HEK293 (cell line): Measurements from ENCODE around the gene KIAA1328.

Experiments used
- CTCF ChIA-PET: fragments of 350-600 bp; formaldehyde crosslinking; extraction: SDS; loops from one replicate; lab custom pipeline; 2021; ENCODE audit warnings: antibody characterized with exemption; lab: Yijun Ruan, JAX
- POLR2A ChIA-PET: fragments of 300-600 bp; formaldehyde crosslinking; extraction: SDS; loops from one replicate; lab custom pipeline; 2020; ENCODE audit warnings: antibody characterized with exemption, inconsistent platforms; lab: Yijun Ruan, JAX
- H3K27ac ChIP-seq: fragments of 200-500 bp; sonication (Bioruptor generic); 2 replicates; pipeline ENCODE4 v1.5.1; 2014; ENCODE audit warnings: low read depth, low read length, control low read depth, inconsistent platforms; ENCODE audit errors: extremely low read depth
- H3K36me3 ChIP-seq, 2 experiments: fragments of 200-500 bp in 1 of 2; sonication (Bioruptor generic) in 1 of 2; 1 replicate in 1 of 2; 2 replicates in 1 of 2; pipeline ENCODE4 v1.5.1; 2014 to 2017; ENCODE audit warnings: inconsistent platforms in 2 of 2, low read length in 2 of 2; ENCODE audit not compliant: control insufficient read depth in 2 of 2, insufficient read depth in 1 of 2
- H3K4me1 ChIP-seq: fragments of 200-500 bp; sonication (Bioruptor generic); 2 replicates; pipeline ENCODE4 v1.5.1; 2014; ENCODE audit warnings: mild to moderate bottlenecking, low read length, inconsistent platforms; ENCODE audit not compliant: control insufficient read depth, insufficient read depth
- H3K4me3 ChIP-seq: 2 replicates; pipeline ENCODE4 v1.5.1; 2011; ENCODE audit warnings: low read depth, mild to moderate bottlenecking, control low read depth, low read length, moderate library complexity
- H3K9me3 ChIP-seq: fragments of 200-500 bp; sonication (Bioruptor generic); 2 replicates; pipeline ENCODE4 v1.5.1; 2014; ENCODE audit warnings: low read depth, low read length, inconsistent platforms; ENCODE audit not compliant: control insufficient read depth, insufficient read depth
- GFI1B ChIP-seq: fragments of 450-650 bp; formaldehyde crosslinking; IDR thresholded peaks from 2 replicates; pipeline ENCODE4 v1.5.1; 2016; ENCODE audit warnings: missing biosample characterization, missing genetic modification characterization
- KLF16 ChIP-seq: fragments of 450-650 bp; formaldehyde crosslinking; IDR thresholded peaks from 2 replicates; pipeline ENCODE4 v1.5.1; 2017; ENCODE audit warnings: missing biosample characterization, missing genetic modification characterization
- KLF9 ChIP-seq: fragments of 450-650 bp; formaldehyde crosslinking; IDR thresholded peaks from 2 replicates; pipeline ENCODE4 v1.5.1; 2016; ENCODE audit warnings: missing biosample characterization, missing genetic modification characterization, low read depth
- PRDM10 ChIP-seq: fragments of 450-650 bp; formaldehyde crosslinking; IDR thresholded peaks from 2 replicates; pipeline ENCODE4 v1.5.1; 2016; ENCODE audit warnings: missing biosample characterization, missing genetic modification characterization
- TSHZ1 ChIP-seq: fragments of 450-650 bp; formaldehyde crosslinking; IDR thresholded peaks from 2 replicates; pipeline ENCODE4 v1.5.1; 2016; ENCODE audit warnings: missing biosample characterization, missing genetic modification characterization, borderline replicate concordance
- YY1 ChIP-seq: fragments of 450-650 bp; formaldehyde crosslinking; IDR thresholded peaks from 2 replicates; pipeline ENCODE4 v1.5.1; 2018; ENCODE audit warnings: missing biosample characterization, missing genetic modification characterization
- ZBTB17 ChIP-seq: fragments of 450-650 bp; formaldehyde crosslinking; IDR thresholded peaks from 2 replicates; pipeline ENCODE4 v1.5.1; 2016; ENCODE audit warnings: missing biosample characterization, missing genetic modification characterization
- ZBTB20 ChIP-seq: fragments of 450-650 bp; formaldehyde crosslinking; IDR thresholded peaks from 2 replicates; pipeline ENCODE4 v1.5.1; 2016; ENCODE audit warnings: missing biosample characterization, missing genetic modification characterization
- ZBTB7A ChIP-seq: fragments of 450-650 bp; formaldehyde crosslinking; IDR thresholded peaks from 2 replicates; pipeline ENCODE4 v1.5.1; 2016; ENCODE audit warnings: low read depth, missing biosample characterization, missing genetic modification characterization
- ZEB2 ChIP-seq: fragments of 450-650 bp; formaldehyde crosslinking; IDR thresholded peaks from 2 replicates; pipeline ENCODE4 v1.5.1; 2016; ENCODE audit warnings: missing biosample characterization, missing genetic modification characterization
- ZFP3 ChIP-seq: fragments of 450-650 bp; formaldehyde crosslinking; IDR thresholded peaks from 2 replicates; pipeline ENCODE4 v1.5.1; 2016; ENCODE audit warnings: low read depth, missing biosample characterization, missing genetic modification characterization
- ZNF132 ChIP-seq: fragments of 450-650 bp; formaldehyde crosslinking; IDR thresholded peaks from 2 replicates; pipeline ENCODE4 v1.5.1; 2017; ENCODE audit warnings: missing biosample characterization, missing genetic modification characterization, borderline replicate concordance
- ZNF174 ChIP-seq: fragments of 450-650 bp; formaldehyde crosslinking; IDR thresholded peaks from 2 replicates; pipeline ENCODE4 v1.5.0; 2017; ENCODE audit warnings: missing biosample characterization, mild to moderate bottlenecking, missing genetic modification characterization
- ZNF19 ChIP-seq: fragments of 450-650 bp; formaldehyde crosslinking; IDR thresholded peaks from 2 replicates; pipeline ENCODE4; 2016; ENCODE audit warnings: missing biosample characterization, missing genetic modification characterization, low read depth
- ZNF398 ChIP-seq: fragments of 450-650 bp; formaldehyde crosslinking; IDR thresholded peaks from 2 replicates; pipeline ENCODE4 v1.5.1; 2017; ENCODE audit warnings: missing biosample characterization, missing genetic modification characterization
- ZNF426 ChIP-seq: fragments of 450-650 bp; formaldehyde crosslinking; IDR thresholded peaks from 2 replicates; pipeline ENCODE4 v1.5.1; 2017; ENCODE audit warnings: missing biosample characterization, missing genetic modification characterization, mild to moderate bottlenecking, inconsistent platforms, moderate library complexity
- ZNF433 ChIP-seq: fragments of 450-650 bp; formaldehyde crosslinking; IDR thresholded peaks from 2 replicates; pipeline ENCODE4 v1.5.1; 2016; ENCODE audit warnings: missing biosample characterization, missing genetic modification characterization, low read depth
- ZNF510 ChIP-seq: fragments of 450-650 bp; formaldehyde crosslinking; IDR thresholded peaks from 2 replicates; pipeline ENCODE4 v1.5.1; 2018; ENCODE audit warnings: mild to moderate bottlenecking, missing genetic modification characterization, missing biosample characterization; ENCODE audit not compliant: insufficient replicate concordance
- ZNF513 ChIP-seq: fragments of 450-650 bp; IDR thresholded peaks from 2 replicates; pipeline ENCODE4 v1.5.1; 2018; ENCODE audit warnings: missing biosample characterization, missing genetic modification characterization
- ZNF549 ChIP-seq: fragments of 450-650 bp; IDR thresholded peaks from 2 replicates; pipeline ENCODE4 v1.5.1; 2018; ENCODE audit warnings: missing biosample characterization, missing genetic modification characterization, mild to moderate bottlenecking, inconsistent platforms, moderate library complexity
- ZNF561 ChIP-seq: fragments of 450-650 bp; IDR thresholded peaks from 2 replicates; pipeline ENCODE4 v1.5.1; 2018; ENCODE audit warnings: missing biosample characterization, missing genetic modification characterization, borderline replicate concordance
- ZNF654 ChIP-seq: fragments of 450-650 bp; formaldehyde crosslinking; IDR thresholded peaks from 2 replicates; pipeline ENCODE4 v1.5.1; 2016; ENCODE audit warnings: low read depth, missing biosample characterization, missing genetic modification characterization
- ZNF677 ChIP-seq: fragments of 450-650 bp; IDR thresholded peaks from 2 replicates; pipeline ENCODE4 v1.5.0; 2018; ENCODE audit warnings: missing biosample characterization, mild to moderate bottlenecking, missing genetic modification characterization, moderate library complexity
- ZNF777 ChIP-seq: fragments of 450-650 bp; formaldehyde crosslinking; IDR thresholded peaks from 2 replicates; pipeline ENCODE4 v1.5.1; 2017; ENCODE audit warnings: missing biosample characterization, missing genetic modification characterization, borderline replicate concordance
- ZNF785 ChIP-seq: fragments of 450-650 bp; formaldehyde crosslinking; IDR thresholded peaks from 2 replicates; pipeline ENCODE4 v1.5.1; 2016; ENCODE audit warnings: missing biosample characterization, missing genetic modification characterization

Gene KIAA1328

GRCh38 chr18:36974686-36975085 is 145.8 kb downstream of the KIAA1328 start (continued):
- TF ChIP-seq PRDM10 (tag by site-specific recombination) = no peak
- no peak for TF ChIP-seq YY1
- TF ChIP-seq ZBTB7A (tag by site-specific recombination) = no peak
- TF ChIP-seq GFI1B (tag by site-specific recombination) = no peak
- TF ChIP-seq ZNF510 = no peak
- TF ChIP-seq ZFP3 (tag by site-specific recombination) = no peak
- TF ChIP-seq ZNF561 (tag by site-specific recombination) = no peak
- TF ChIP-seq ZNF433 = no peak

GRCh38 chr18:36977121-36977520 is 148.2 kb downstream of the KIAA1328 start:
- H3K27ac ChIP-seq = no peak overlapping the region
- no peaks in the 10 kb centered on the region for H3K36me3 ChIP-seq
- H3K9me3 ChIP-seq = no peaks in the 10 kb centered on the region
- ChIA-PET CTCF (no interaction called here), POLR2A (no interaction called here)
- no peak overlapping the region for H3K4me3 ChIP-seq
- TF ChIP-seq ZNF777 (tag by site-specific recombination) = no peak
- no peak for TF ChIP-seq ZNF513 (tag by site-specific recombination)
- no peak for TF ChIP-seq ZNF398
- TF ChIP-seq ZNF132 (tag by site-specific recombination) = no peak
- no peak for TF ChIP-seq KLF9 (tag by site-specific recombination)
- no peak for TF ChIP-seq ZNF654 (tag by site-specific recombination)
- no peak for TF ChIP-seq ZNF174 (tag by site-specific recombination)
- no peaks in the 10 kb centered on the region for H3K4me1 ChIP-seq

GRCh38 chr18:36993068-36993467 is 164.1 kb downstream of the KIAA1328 start:
- Histone ChIP-seq H3K4me3 (no peak overlapping the region), H3K36me3 (no peaks in the 10 kb centered on the region), H3K27ac (no peak overlapping the region), H3K9me3 (no peaks in the 10 kb centered on the region), H3K4me1 (no peaks in the 10 kb centered on the region)
- ChIA-PET POLR2A (no interaction called here), CTCF (interaction anchor here (0.7 kb wide), 1 partner anchor 13 kb away, joined by 3 read pairs; no protein-coding TSS in a partner anchor)
- no peak for TF ChIP-seq ZBTB17 (tag by site-specific recombination)
- TF ChIP-seq KLF16 (tag by site-specific recombination) = no peak
- no peak for TF ChIP-seq ZNF19 (tag by site-specific recombination)
- no peak for TF ChIP-seq ZNF426 (tag by site-specific recombination)
- no peak for TF ChIP-seq ZEB2 (tag by site-specific recombination)
- TF ChIP-seq ZNF677 (tag by site-specific recombination) = no peak
- TF ChIP-seq TSHZ1 = no peak
- no peak for TF ChIP-seq ZBTB20 (tag by site-specific recombination)
- no peak for TF ChIP-seq ZNF549
- TF ChIP-seq ZNF785 (tag by site-specific recombination) = no peak
